ENCODE data around the gene WDR27.
"Not testable (repeated sequence)": the region's sequence is repeated elsewhere in the genome, so short reads cannot be mapped to it uniquely, and the experiment has no call there.

WDR27 gene

GRCh38 chr6:169511785-169512184, 190.0 kb downstream of the WDR27 start:
- not testable (repeated sequence) for DNase-seq

GRCh38 chr6:169510871-169511270, 191.0 kb downstream of the WDR27 start:
- DNase-seq: no peak

- DNase-seq: no peak
Observed at GRCh38 chr6:169508452-169508851, 193.4 kb downstream of the WDR27 start.

GRCh38 chr6:169503422-169504152, 198.2 kb downstream of the WDR27 start:
- no peak for DNase-seq

GRCh38 chr6:169502445-169502844, 199.4 kb downstream of the WDR27 start:
- no peak for DNase-seq

GRCh38 chr6:169501777-169502313, 200.0 kb downstream of the WDR27 start:
- no peak for DNase-seq

GRCh38 chr6:169501128-169501527, 200.7 kb downstream of the WDR27 start:
- DNase-seq: no peak

- no peak for DNase-seq
Observed at GRCh38 chr6:169500688-169501087, 201.1 kb downstream of the WDR27 start.

GRCh38 chr6:169499848-169500247, 202.0 kb downstream of the WDR27 start:
- no peak for DNase-seq

GRCh38 chr6:169498916-169499513, 202.8 kb downstream of the WDR27 start:
- no peak for DNase-seq

- DNase-seq: no peak
Observed at GRCh38 chr6:169495601-169496000, 206.2 kb downstream of the WDR27 start.

- DNase-seq: no peak
Observed at GRCh38 chr6:169494038-169494437, 207.8 kb downstream of the WDR27 start.

GRCh38 chr6:169491482-169491881, 210.3 kb downstream of the WDR27 start:
- DNase-seq: no peak

- DNase-seq: no peak
Observed at GRCh38 chr6:169490830-169491229, 211.0 kb downstream of the WDR27 start.

- DNase-seq: peak; percentile 70
Observed at GRCh38 chr6:169490246-169490641, 211.6 kb downstream of the WDR27 start.

- peak; percentile 61 for DNase-seq
Observed at GRCh38 chr6:169489563-169490245, 212.1 kb downstream of the WDR27 start.

GRCh38 chr6:169487579-169488436, 214.0 kb downstream of the WDR27 start:
- no peak for DNase-seq

GRCh38 chr6:169479783-169480495, 221.9 kb downstream of the WDR27 start:
- DNase-seq: no peak

- no peak for DNase-seq
Observed at GRCh38 chr6:169474362-169474761, 227.5 kb downstream of the WDR27 start.

GRCh38 chr6:169473663-169474062, 228.2 kb downstream of the WDR27 start:
- no peak for DNase-seq

GRCh38 chr6:169472786-169473416, 228.9 kb downstream of the WDR27 start:
- DNase-seq: no peak

- DNase-seq: no peak
Observed at GRCh38 chr6:169470790-169471189, 231.0 kb downstream of the WDR27 start.

All from right forelimb (tissue), 1 donor.